Vagina (tissue), 2 donors: ENCODE data around the gene TIMP2.

ENCODE experiments used
- POLR2A ChIP-seq, 2 donors: fragments of 450-650 bp; IDR thresholded peaks; one replicate each; pipeline ENCODE4 v1.6.1; 2017; ENCODE audit warnings: antibody characterized with exemption in 2 of 2, mild to moderate bottlenecking in 2 of 2, moderate library complexity in 2 of 2
- POLR2AphosphoS5 ChIP-seq, 2 donors: sonication (generic); formaldehyde crosslinking; IDR thresholded peaks; one replicate each; pipeline ENCODE4 v1.9.0; 2017; ENCODE audit warnings: antibody characterized with exemption in 2 of 2, mild to moderate bottlenecking in 2 of 2, low read depth in 1 of 2; ENCODE audit not compliant: insufficient read depth in 1 of 2
- TF ChIP-seq, protein P1 (sequence below), 3 experiments: fragments of 450-650 bp in 2 of 3; fragments of 200-600 bp in 1 of 3; sonication (generic) in 1 of 3; IDR thresholded peaks; one replicate each; pipeline ENCODE4 v1.5.1; 2017 to 2019; ENCODE audit warnings: antibody characterized with exemption in 3 of 3, mild to moderate bottlenecking in 2 of 3, moderate library complexity in 2 of 3

- TF ChIP-seq, protein P1, sequence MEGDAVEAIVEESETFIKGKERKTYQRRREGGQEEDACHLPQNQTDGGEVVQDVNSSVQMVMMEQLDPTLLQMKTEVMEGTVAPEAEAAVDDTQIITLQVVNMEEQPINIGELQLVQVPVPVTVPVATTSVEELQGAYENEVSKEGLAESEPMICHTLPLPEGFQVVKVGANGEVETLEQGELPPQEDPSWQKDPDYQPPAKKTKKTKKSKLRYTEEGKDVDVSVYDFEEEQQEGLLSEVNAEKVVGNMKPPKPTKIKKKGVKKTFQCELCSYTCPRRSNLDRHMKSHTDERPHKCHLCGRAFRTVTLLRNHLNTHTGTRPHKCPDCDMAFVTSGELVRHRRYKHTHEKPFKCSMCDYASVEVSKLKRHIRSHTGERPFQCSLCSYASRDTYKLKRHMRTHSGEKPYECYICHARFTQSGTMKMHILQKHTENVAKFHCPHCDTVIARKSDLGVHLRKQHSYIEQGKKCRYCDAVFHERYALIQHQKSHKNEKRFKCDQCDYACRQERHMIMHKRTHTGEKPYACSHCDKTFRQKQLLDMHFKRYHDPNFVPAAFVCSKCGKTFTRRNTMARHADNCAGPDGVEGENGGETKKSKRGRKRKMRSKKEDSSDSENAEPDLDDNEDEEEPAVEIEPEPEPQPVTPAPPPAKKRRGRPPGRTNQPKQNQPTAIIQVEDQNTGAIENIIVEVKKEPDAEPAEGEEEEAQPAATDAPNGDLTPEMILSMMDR (IDR thresholded peaks at IDR 0.05) = no peak
- TF ChIP-seq POLR2A (IDR thresholded peaks at IDR 0.05) = no peak
- TF ChIP-seq POLR2AphosphoS5 (IDR thresholded peaks at IDR 0.05; ENCODE audit: insufficient read depth in 1 of 2, low read depth in 1 of 2) = no peak
These were observed 46.9 kb downstream of the TIMP2 start for GRCh38 chr17:78878261-78878660.
